Measurements from ENCODE around the gene EPB41.

DNA sequence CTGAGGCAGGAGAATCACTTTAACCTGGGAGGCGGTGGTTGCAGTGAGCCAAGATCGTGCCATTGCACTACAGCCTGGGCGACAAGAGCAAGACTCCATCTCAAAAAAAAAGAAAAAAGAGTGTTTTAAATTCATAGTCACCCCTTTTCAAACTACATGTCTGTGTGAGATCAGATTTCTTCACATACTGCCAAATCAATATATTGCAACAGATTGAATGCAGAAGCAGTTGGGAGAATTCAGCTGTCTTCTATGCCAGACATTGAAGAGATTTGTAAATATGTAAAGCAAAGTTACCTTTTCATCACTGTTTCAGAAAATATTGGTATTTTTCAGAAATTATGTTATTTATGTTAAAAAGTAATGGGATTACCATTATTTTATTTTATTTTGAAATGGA, 108.3 kb downstream of the EPB41 start:
- TF ChIP-seq, protein P1, sequence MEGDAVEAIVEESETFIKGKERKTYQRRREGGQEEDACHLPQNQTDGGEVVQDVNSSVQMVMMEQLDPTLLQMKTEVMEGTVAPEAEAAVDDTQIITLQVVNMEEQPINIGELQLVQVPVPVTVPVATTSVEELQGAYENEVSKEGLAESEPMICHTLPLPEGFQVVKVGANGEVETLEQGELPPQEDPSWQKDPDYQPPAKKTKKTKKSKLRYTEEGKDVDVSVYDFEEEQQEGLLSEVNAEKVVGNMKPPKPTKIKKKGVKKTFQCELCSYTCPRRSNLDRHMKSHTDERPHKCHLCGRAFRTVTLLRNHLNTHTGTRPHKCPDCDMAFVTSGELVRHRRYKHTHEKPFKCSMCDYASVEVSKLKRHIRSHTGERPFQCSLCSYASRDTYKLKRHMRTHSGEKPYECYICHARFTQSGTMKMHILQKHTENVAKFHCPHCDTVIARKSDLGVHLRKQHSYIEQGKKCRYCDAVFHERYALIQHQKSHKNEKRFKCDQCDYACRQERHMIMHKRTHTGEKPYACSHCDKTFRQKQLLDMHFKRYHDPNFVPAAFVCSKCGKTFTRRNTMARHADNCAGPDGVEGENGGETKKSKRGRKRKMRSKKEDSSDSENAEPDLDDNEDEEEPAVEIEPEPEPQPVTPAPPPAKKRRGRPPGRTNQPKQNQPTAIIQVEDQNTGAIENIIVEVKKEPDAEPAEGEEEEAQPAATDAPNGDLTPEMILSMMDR (IDR thresholded peaks at IDR 0.05; ENCODE audit: low read depth, low read length) = no peak
- TF ChIP-seq POLR2A (IDR thresholded peaks at IDR 0.05; ENCODE audit: extremely low read depth, insufficient read length) = no peak
- TF ChIP-seq, protein P2, sequence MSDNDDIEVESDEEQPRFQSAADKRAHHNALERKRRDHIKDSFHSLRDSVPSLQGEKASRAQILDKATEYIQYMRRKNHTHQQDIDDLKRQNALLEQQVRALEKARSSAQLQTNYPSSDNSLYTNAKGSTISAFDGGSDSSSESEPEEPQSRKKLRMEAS (IDR thresholded peaks at IDR 0.05; ENCODE audit: low read depth, low read length) = no peak
